ENCODE data around the gene FAM110A. TPM values are rescaled to one million over a fixed set of nuclear protein-coding genes. Genes with fewer than 3 reads are reported as not detected.

Gene FAM110A
- total RNA-seq, 6 experiments from 2014 or later: 3.6 to 6.4 (median 5.3) TPM

- Mint-ChIP-seq H3K4me1 (ENCODE audit: low read depth) (no peaks in the 10 kb centered on the region), H3K4me3 (no peak overlapping the region), H3K27me3 (ENCODE audit: insufficient read depth) (peaks cover 27% of the 10 kb centered on the region), H3K36me3 (ENCODE audit: low read depth) (no peaks in the 10 kb centered on the region), H3K27ac (no peak overlapping the region), H3K9me3 (no peaks in the 10 kb centered on the region)
- DNase-seq: no peak
- no peak for TF ChIP-seq CTCF (IDR thresholded peaks at IDR 0.05)
Observed at GRCh38 chr20:888057-888456, 54.5 kb downstream of the FAM110A start.

GRCh38 chr20:889106-889505, 55.6 kb downstream of the FAM110A start:
- no peaks in the 10 kb centered on the region for H3K9me3 Mint-ChIP-seq

GRCh38 chr20:889932-890463, 56.5 kb downstream of the FAM110A start:
- TF ChIP-seq CTCF (IDR thresholded peaks at IDR 0.05): no peak
- Mint-ChIP-seq H3K36me3 (ENCODE audit: low read depth) (no peaks in the 10 kb centered on the region), H3K9me3 (no peaks in the 10 kb centered on the region), H3K27me3 (ENCODE audit: insufficient read depth) (peaks cover 32% of the 10 kb centered on the region), H3K4me1 (ENCODE audit: low read depth) (no peaks in the 10 kb centered on the region), H3K27ac (no peak overlapping the region), H3K4me3 (no peak overlapping the region)
- no peak for DNase-seq

More at GRCh38 chr20:889106-889505, 55.6 kb downstream of the FAM110A start:
- no peaks in the 10 kb centered on the region for H3K36me3 Mint-ChIP-seq (ENCODE audit: low read depth)
- peaks cover 34% of the 10 kb centered on the region for H3K27me3 Mint-ChIP-seq (ENCODE audit: insufficient read depth)
- DNase-seq: no peak
- no peak overlapping the region for H3K4me3 Mint-ChIP-seq
- TF ChIP-seq CTCF (IDR thresholded peaks at IDR 0.05): no peak
- no peak overlapping the region for H3K27ac Mint-ChIP-seq
- no peaks in the 10 kb centered on the region for H3K4me1 Mint-ChIP-seq (ENCODE audit: low read depth)

- H3K9me3 Mint-ChIP-seq: no peaks in the 10 kb centered on the region
- H3K4me3 Mint-ChIP-seq: no peak overlapping the region
- H3K27ac Mint-ChIP-seq: no peak overlapping the region
- no peaks in the 10 kb centered on the region for H3K4me1 Mint-ChIP-seq (ENCODE audit: low read depth)
- H3K27me3 Mint-ChIP-seq (ENCODE audit: insufficient read depth): peaks cover 29% of the 10 kb centered on the region
- no peak for TF ChIP-seq CTCF (IDR thresholded peaks at IDR 0.05)
- H3K36me3 Mint-ChIP-seq (ENCODE audit: low read depth): no peaks in the 10 kb centered on the region
- DNase-seq: no peak
Observed at GRCh38 chr20:890666-891057, 57.1 kb downstream of the FAM110A start.

- H3K4me1 Mint-ChIP-seq (ENCODE audit: low read depth): no peaks in the 10 kb centered on the region
- no peak overlapping the region for H3K27ac Mint-ChIP-seq
- no peak for DNase-seq
- no peak overlapping the region for H3K4me3 Mint-ChIP-seq
- H3K27me3 Mint-ChIP-seq (ENCODE audit: insufficient read depth): peaks cover 30% of the 10 kb centered on the region
- TF ChIP-seq CTCF (IDR thresholded peaks at IDR 0.05): no peak
- no peaks in the 10 kb centered on the region for H3K9me3 Mint-ChIP-seq
- no peaks in the 10 kb centered on the region for H3K36me3 Mint-ChIP-seq (ENCODE audit: low read depth)
Observed at GRCh38 chr20:891058-891705, 57.7 kb downstream of the FAM110A start.

Measured in HFFc6 (cell line).